NK-92 (cell line): Measurements from ENCODE around the gene TMEM80.
"Not testable (repeated sequence)": the region's sequence is repeated elsewhere in the genome, so short reads cannot be mapped to it uniquely, and the experiment has no call there.

ENCODE experiments used
- DNase-seq: peaks from one replicate; lab custom pipeline; 2025; ENCODE audit not compliant: unreplicated experiment; lab: John Stamatoyannopoulos, UW

TMEM80 gene

DNA sequence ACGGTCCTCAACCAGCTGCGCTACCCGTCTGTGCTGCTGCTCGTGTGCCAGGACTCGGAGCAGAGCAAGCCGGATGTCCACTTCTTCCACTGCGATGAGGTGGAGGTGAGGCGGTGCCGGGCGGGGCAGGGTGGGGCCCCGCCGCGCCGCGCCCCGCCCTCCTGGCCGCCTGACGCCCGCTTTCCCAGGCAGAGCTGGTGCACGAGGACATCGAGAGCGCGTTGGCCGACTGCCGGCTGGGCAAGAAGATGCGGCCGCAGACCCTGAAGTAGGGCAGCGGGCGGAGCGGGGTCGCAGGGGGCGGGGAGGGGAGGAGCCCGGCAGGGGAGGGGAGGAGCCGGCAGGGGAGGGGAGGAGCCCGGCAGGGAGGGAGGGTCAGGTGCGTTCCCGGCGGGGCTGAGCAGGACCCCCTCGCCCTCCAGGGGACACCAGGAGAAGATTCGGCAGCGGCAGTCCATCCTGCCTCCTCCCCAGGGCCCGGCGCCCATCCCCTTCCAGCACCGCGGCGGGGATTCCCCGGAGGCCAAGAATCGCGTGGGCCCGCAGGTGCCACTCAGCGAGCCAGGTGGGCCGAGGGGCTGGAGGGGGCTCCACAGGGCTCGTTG, 25.1 kb downstream of the TMEM80 start:
- DNase-seq = no peak

DNA sequence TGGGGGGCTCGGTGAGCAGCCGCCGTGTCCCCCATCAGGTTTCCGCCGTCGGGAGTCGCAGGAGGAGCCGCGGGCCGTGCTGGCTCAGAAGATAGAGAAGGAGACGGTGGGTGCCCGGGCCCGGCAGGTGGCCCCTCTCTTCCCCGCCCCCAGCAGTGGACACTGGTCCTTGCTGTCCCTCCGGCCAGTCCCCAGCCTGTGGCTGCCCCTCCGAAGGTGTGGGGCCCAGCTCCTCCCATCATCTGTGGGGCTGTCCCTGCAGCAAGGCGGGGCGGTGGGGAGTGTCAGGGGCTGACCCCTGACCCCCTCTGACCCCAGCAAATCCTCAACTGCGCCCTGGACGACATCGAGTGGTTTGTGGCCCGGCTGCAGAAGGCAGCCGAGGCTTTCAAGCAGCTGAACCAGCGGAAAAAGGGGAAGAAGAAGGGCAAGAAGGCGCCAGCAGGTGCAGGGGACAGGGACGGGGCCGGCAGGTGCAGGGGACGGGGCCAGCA, 25.7 kb downstream of the TMEM80 start:
- no peak for DNase-seq

DNA sequence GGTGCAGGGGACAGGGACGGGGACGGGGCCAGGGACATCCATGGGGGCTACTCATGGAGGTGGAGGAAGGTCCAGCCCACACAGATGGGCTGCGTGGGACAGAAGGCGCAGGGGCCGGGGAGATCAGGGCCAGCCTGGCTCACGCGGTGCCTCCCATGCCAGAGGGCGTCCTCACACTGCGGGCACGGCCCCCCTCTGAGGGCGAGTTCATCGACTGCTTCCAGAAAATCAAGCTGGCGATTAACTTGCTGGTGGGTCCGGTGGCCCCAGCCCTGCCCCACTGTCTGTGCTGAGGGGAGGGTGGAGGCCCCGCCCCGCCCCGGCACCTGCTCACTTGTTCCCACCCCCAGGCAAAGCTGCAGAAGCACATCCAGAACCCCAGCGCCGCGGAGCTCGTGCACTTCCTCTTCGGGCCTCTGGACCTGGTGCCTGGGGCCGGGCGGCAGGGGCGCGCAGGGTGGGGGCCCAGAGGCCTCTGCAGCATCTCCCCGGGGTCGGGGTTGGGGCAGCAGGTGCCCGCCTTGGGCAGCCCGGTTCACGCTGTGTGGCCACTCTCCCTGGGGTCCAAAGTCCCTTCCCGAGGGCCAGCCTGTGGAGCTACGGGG, 26.2 kb downstream of the TMEM80 start:
- DNase-seq = no peak

- DNase-seq = no peak
Observed at GRCh38 chr11:722346-722811, 26.8 kb downstream of the TMEM80 start.

- DNase-seq = no peak
Observed at GRCh38 chr11:723120-723883, 27.7 kb downstream of the TMEM80 start.

DNA sequence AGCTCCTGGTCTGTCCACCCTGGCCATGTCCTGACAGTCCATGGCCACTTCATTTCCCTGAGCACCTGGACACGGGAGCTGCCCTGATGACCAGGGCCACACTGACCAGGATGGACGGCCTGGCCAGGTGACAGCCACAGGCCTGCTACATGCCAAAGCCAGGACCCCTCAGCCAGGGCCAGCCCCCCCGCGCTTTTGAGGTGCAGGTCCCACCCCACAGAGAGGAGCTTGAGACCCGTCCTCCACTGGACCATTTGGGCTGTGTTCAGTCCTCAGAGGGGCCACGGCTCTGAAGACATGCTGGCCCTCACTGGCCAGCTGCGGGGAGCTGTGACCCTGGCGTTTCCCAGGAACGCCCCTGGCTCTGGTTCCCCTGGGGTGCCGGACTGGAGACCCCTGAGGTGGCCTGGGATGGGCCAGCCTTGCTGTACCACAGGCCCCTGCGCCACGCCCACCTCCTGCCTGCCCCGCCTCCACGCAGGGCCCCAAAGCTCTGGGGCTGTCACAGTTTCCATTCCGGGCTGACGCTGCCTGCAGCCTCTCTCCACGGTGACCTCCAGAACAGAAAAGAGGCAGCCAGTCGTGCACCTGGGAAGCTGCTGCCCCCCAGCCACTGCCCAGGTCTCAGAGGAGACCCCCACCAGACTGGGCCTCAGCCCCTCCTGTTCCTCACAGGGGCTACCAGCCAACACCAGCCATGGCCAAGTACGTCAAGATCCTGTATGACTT, 28.6 kb downstream of the TMEM80 start:
- no peak for DNase-seq

DNA sequence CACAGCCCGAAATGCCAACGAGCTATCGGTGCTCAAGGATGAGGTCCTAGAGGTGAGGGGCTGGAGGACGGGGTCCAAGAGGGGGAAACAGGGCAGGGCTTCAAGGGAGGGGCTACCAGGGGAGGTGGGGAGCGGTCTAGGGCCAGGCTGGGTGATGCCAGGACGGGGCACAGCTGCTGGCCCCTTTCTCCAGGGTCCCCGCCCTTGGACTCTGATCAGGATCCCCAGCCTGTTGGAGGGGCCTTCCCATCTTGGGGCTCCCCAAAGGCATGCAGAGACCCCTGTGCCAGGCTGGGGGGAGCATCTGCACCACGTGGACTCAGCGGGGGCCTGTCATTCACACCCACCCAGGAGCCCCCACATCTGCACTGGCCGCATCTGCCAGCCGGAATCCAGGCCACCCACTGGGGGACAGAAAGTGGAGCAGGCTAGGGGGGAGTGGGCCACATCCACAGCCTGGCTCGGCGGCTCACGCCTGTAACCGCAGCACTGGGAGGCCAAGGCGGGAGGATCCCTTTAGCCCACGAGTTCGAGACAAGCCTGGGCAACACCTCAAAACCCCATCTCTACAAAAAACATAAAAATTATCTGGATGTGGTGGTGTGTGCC, 29.3 kb downstream of the TMEM80 start:
- no peak for DNase-seq

- DNase-seq = no peak
Observed at GRCh38 chr11:725624-726202, 30.1 kb downstream of the TMEM80 start.

- no peak for DNase-seq
Observed at GRCh38 chr11:726278-727220, 30.9 kb downstream of the TMEM80 start.

DNA sequence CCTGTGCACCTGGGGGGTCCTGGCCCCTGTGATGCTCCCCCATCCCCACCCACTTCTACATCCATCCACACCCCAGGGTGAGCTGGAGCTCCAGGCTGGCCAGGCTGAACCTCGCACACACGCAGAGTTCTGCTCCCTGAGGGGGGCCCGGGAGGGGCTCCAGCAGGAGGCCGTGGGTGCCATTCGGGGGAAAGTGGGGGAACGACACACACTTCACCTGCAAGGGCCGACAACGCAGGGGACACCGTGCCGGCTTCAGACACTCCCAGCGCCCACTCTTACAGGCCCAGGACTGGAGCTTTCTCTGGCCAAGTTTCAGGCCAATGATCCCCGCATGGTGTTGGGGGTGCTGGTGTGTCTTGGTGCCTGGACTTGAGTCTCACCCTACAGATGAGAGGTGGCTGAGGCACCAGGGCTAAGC, 31.7 kb downstream of the TMEM80 start:
- DNase-seq = no peak

DNA sequence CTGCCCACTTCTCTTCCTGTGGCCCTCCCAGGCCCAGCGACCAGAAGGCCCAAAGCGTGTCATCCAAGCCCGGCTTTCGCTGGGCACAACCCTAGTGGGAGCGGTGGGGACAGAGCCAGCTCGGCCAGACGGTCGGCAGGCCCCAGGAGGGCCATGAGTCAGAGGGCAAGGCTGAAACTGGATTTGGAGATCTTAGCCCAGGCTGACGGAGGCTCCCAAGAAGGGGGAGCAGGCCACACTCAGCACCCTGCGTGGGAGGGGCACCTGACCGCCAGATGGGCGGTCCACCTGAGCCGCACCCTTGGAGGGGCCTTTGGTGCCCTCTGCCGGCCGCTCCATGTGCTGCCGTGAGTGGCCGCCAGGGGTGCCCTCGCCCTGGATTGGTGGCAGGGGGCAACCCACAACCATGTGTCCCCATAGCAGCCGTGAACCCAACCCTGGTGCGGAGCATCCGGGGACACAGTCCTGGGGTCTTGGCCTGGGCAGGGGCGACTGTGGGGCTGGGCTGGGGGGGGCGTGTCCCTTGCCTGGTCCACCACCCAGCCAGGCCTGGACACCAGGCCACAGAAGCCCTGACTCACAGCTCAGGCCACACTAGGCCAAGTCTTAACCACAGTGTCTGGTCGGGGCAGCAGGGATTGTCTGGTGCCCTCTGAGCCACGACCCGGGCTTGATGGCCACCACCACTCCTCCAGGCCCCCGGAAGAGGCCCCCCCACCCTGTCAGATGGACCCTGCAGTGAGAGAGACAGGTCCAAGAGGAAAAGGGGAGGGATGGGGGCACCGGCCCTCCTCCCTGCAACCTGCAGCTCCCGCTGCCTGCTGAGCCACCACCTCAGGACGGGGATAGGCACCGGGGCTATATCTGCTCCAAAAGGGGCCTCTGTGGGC, 32.5 kb downstream of the TMEM80 start:
- DNase-seq = no peak

DNA sequence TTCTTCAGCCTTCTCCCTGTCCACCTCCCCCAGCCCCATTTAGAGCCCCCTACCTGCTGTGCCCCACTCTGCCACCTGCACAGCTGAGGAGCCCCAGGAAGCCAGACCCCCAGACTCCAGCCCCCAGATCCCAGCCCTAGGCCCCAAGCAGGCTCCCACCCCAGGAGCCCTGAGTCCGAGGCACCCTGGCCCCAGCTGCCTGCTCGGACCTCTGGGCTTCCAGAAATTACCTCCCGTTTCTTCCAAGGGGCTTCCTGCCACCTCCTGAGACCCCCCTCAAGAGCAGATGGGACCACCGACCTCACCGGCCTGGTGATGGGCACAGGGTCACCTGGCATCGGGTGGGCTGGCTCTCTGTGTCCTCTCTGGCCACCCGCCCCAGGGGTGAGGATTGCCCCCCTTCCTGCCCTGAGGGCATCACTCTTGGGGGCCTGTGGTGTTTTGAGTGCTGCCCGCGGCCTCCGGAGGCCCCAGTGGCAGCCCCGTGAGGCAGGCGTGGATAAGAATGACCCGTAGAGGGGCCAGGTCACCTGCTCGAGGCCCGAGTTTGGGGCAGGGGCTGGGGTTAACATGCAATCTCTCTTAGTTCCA, 33.4 kb downstream of the TMEM80 start:
- no peak for DNase-seq

- no peak for DNase-seq
Observed at GRCh38 chr11:729492-730074, 34.0 kb downstream of the TMEM80 start.

DNA sequence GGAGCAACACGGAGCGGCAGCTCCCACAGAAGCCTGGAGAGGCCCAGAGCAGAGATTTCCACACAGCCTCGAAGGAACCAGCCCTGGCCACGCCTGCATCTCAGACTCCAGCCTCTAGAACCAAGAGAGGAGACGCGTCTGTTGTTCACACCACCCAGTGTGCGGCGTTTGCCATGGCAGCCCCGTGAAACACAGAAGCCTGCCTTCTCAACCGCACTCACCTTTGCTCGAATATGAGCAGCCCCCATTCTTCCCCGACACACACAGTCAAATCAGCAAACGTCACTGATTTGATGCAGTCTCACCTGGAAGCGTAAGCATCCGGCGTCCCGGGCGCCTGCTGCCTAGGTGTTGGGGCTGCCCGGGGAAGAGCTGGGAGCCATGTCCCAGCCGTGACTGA, 37.5 kb downstream of the TMEM80 start:
- no peak for DNase-seq

GRCh38 chr11:734541-734940, 38.9 kb downstream of the TMEM80 start:
- not testable (repeated sequence) for DNase-seq

- no peak for DNase-seq
Observed at GRCh38 chr11:737366-737765, 41.8 kb downstream of the TMEM80 start.

- DNase-seq = not testable (repeated sequence)
Observed at GRCh38 chr11:737899-738298, 42.3 kb downstream of the TMEM80 start.

DNA sequence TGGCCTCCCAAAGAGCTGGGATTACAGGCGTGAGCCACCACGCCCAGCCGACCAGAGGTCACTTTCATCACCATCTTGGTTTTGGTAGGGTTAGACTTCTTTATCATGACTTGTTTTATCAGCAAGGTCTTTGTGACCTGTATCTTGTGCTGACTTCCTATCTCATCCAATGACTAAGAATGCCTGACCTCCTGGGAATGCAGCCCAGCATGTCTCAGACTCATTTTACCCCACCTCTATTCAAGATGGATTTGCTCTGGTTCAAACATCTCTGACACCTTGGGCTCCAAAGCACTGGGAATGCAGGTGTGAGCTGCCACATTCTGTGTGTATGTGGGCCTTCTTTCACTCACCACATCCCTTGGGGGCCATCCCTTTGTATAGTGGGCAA, 46.5 kb downstream of the TMEM80 start:
- no peak for DNase-seq
